Motor neuron (in vitro differentiated cells): ENCODE data around the gene IARS1. TPM values are rescaled to one million over a fixed set of nuclear protein-coding genes. Genes with fewer than 3 reads are reported as not detected.
A peak's percentile ranks its signal among the peaks of the same experiment; 100 is the strongest.

Source experiments
- ATAC-seq, 8 experiments: fragments of 200-7000 bp; cut with Tn5 transposase; replicated peaks in 6 of 8; 2 replicates each; pipeline ENCODE4 v1.8.0; 2021; ENCODE audit warnings: mild to moderate bottlenecking in 8 of 8, moderate library complexity in 8 of 8
- H3K27ac ChIP-seq, 2 donors: fragments of 250-450 bp; sonication (Bioruptor Pico); 2 replicates each; pipeline ENCODE4 v1.9.0; 2021; ENCODE audit warnings: antibody characterized with exemption in 2 of 2, mild to moderate bottlenecking in 2 of 2, moderate library complexity in 1 of 2
- H3K4me1 ChIP-seq, 2 donors: fragments of 250-450 bp; sonication (Bioruptor Pico); replicated peaks in 1 of 2; 2 replicates each; pipeline ENCODE4 v1.6.1; 2021; ENCODE audit warnings: antibody characterized with exemption in 2 of 2, mild to moderate bottlenecking in 2 of 2, moderate library complexity in 1 of 2
- H3K4me3 ChIP-seq, 5 donors: fragments of 250-450 bp; sonication (Bioruptor Pico); 2 replicates each; pipeline ENCODE4 v1.9.0; 2021; ENCODE audit warnings: antibody characterized with exemption in 5 of 5, mild to moderate bottlenecking in 5 of 5, moderate library complexity in 4 of 5
- WGBS, 10 experiments: fragments of 450-650 bp; shearing (Covaris generic); methylation state at CpG; one replicate each; pipeline ENCODE4 v1.0.0; 2022; 5-methylcytosine and 5-hydroxymethylcytosine counted together
- in situ Hi-C, 9 experiments: fragments of 400-800 bp; cut with MboI; loops; one replicate each; pipeline ENCODE4 v1.15.0; 2021; ENCODE audit warnings: low sequenced_read_pairs in 9 of 9, low pct_unique_long_range_greater_than_20kb in 2 of 9; ENCODE audit not compliant: unreplicated experiment in 9 of 9
- total RNA-seq, 8 experiments: library from RNA; unstranded; fragments of 300-600 nt; gene quantifications; 2 replicates each; pipeline versions ENCODE4 v1.2.3 to v1.2.4, GENCODE V29; 2022

IARS1 gene
- total RNA-seq, 8 experiments from 2014 or later, result 127 to 240 (median 200) TPM

GRCh38 chr9:92292338-92293074 lies 991 bp downstream of the IARS1 start:
- WGBS, 10 experiments, result 4 to 50% (median 16%) methylated on average over 1 to 8 of the region's 8 CpGs
- peaks cover 17 to 19% of the 10 kb centered on the region in 2 donors for H3K4me1 ChIP-seq
- H3K4me3 ChIP-seq, result peak overlapping the region; percentile 56 to 92 (median 88)
- peak in 1 of 8 experiments; percentile 22 for ATAC-seq
- in situ Hi-C loops, result loop anchor here in 1 of 9 experiments (25.0 kb wide), 1 partner anchor 345 kb away; no protein-coding TSS in a partner anchor
- H3K27ac ChIP-seq, result peak overlapping the region; percentile 96 to 98

- peak overlapping the region; percentile 56 to 92 (median 88) for H3K4me3 ChIP-seq
- WGBS, 10 experiments, result 77 to 100% (median 93%) methylated on average over 2 of the region's 2 CpGs; no CpG with 5 or more reads in 4 of the 10 experiments
- H3K27ac ChIP-seq, result no peak overlapping the region
- ATAC-seq, result no peak
- peaks cover 17 to 19% of the 10 kb centered on the region in 2 donors for H3K4me1 ChIP-seq
- in situ Hi-C loops, result loop anchor here in 1 of 9 experiments (25.0 kb wide), 1 partner anchor 346 kb away; no protein-coding TSS in a partner anchor
Observed at GRCh38 chr9:92291577-92291976, 1.9 kb downstream of the IARS1 start.

DNA sequence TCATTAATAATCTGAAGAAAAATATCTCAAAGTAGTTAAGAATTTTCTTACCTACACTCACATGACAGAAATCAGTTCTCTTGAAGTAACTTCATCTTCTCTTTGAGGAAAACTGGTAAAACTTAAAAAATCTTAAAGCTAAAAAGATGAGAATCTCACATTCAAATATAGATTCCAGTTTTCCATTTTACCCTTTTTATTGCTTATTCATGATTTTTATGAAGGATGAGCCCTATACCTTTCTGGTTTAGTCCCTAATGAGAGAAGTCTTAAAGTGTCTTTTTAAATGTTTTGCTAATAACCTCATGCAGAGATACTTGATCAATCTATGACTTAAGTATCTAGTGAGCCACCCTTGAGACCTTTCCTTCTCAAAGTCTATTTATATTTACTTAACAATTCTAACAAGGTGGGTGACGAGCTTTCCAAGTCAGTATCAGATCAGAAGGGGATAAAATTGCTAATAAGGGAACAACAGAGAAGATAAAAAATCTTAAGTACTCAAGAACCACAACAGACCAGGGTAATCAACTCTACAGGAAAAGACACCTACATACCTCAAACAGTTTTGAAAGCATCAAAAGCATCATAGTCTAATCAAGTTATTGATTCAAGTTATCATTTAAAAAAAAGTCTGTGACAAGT lies 2.6 kb downstream of the IARS1 start:
- Histone ChIP-seq H3K4me1 (peaks cover 16 to 19% of the 10 kb centered on the region in 2 donors), H3K4me3 (peak overlapping the region in 3 of 5 donors; percentile 56 to 92 (median 88)), H3K27ac (no peak overlapping the region)
- in situ Hi-C loops, result loop anchor here in 1 of 9 experiments (25.0 kb wide), 1 partner anchor 346 kb away; no protein-coding TSS in a partner anchor
- WGBS, 10 experiments, result 33 to 100% (median 87%) methylated on average over 1 of the region's 1 CpG; no CpG with 5 or more reads in 2 of the 10 experiments
- no peak for ATAC-seq

- H3K4me3 ChIP-seq, result no peak overlapping the region
- in situ Hi-C loops, result loop anchor here in 1 of 9 experiments (25.0 kb wide), 1 partner anchor 347 kb away; no protein-coding TSS in a partner anchor
- peaks cover 11 to 12% of the 10 kb centered on the region in 2 donors for H3K4me1 ChIP-seq
- ATAC-seq, result peak in 2 of 8 experiments; percentile 3 to 13
- 88 to 100% (median 99%) methylated on average over 2 to 5 of the region's 5 CpGs for WGBS, 10 experiments
- no peak overlapping the region for H3K27ac ChIP-seq
Observed at GRCh38 chr9:92289708-92290390, 3.6 kb downstream of the IARS1 start.

GRCh38 chr9:92279302-92279701 lies 14.2 kb downstream of the IARS1 start:
- WGBS, 10 experiments, result 88 to 100% (median 100%) methylated on average over 1 of the region's 1 CpG; no CpG with 5 or more reads in 2 of the 10 experiments
- in situ Hi-C loops, result loop anchor here in 1 of 9 experiments (25.0 kb wide), 1 partner anchor 358 kb away; no protein-coding TSS in a partner anchor

DNA sequence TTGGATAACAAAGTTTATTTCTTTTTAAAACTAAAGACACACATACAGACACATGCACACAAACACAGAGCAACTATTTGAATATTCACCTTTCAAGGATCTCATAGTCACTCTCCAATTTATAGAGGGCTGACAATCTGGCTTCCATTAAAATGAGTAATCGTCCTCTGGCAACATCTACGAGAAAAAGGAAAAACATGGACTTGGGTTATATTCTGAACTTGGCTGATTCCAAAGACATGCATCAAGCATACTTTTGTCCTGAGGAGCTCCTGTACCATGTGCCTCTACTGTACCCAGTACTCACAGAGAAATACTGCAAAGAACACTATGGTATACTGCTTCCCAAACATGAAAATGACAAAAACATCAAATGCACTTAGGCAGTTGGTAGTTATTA lies 15.4 kb downstream of the IARS1 start:
- H3K4me3 ChIP-seq, result no peak overlapping the region
- 7 to 94% (median 68%) methylated on average over 2 of the region's 2 CpGs; no CpG with 5 or more reads in 6 of the 10 experiments for WGBS, 10 experiments
- ATAC-seq, result peak in 3 of 8 experiments; percentile 37 to 90 (median 81)
- in situ Hi-C loops, result loop anchor here in 1 of 9 experiments (25.0 kb wide), 1 partner anchor 359 kb away; no protein-coding TSS in a partner anchor
- H3K4me1 ChIP-seq, result no peaks in the 10 kb centered on the region
- no peak overlapping the region for H3K27ac ChIP-seq

More at GRCh38 chr9:92279302-92279701, 14.2 kb downstream of the IARS1 start:
- Histone ChIP-seq H3K27ac (no peak overlapping the region), H3K4me3 (no peak overlapping the region), H3K4me1 (no peaks in the 10 kb centered on the region)
- ATAC-seq, result no peak

GRCh38 chr9:92276331-92277032 lies 17.0 kb downstream of the IARS1 start:
- in situ Hi-C loops, result loop anchor here in 1 of 9 experiments (25.0 kb wide), 1 partner anchor 361 kb away; no protein-coding TSS in a partner anchor
- no peaks in the 10 kb centered on the region for H3K4me1 ChIP-seq
- no peak overlapping the region for H3K4me3 ChIP-seq
- no peak overlapping the region for H3K27ac ChIP-seq
- no peak for ATAC-seq
- WGBS, 10 experiments, result 41 to 90% (median 79%) methylated on average over 3 to 11 of the region's 11 CpGs

GRCh38 chr9:92275541-92275940 lies 18.0 kb downstream of the IARS1 start:
- H3K4me3 ChIP-seq, result no peak overlapping the region
- no peak for ATAC-seq
- WGBS, 10 experiments, result 90 to 100% (median 99%) methylated on average over 1 to 6 of the region's 6 CpGs
- H3K4me1 ChIP-seq, result no peaks in the 10 kb centered on the region
- H3K27ac ChIP-seq, result no peak overlapping the region
- in situ Hi-C loops, result loop anchor here in 1 of 9 experiments (25.0 kb wide), 1 partner anchor 362 kb away; no protein-coding TSS in a partner anchor

GRCh38 chr9:92270511-92270910 lies 23.0 kb downstream of the IARS1 start:
- in situ Hi-C loops, result no loop called here
- H3K4me3 ChIP-seq, result no peak overlapping the region
- no peaks in the 10 kb centered on the region for H3K4me1 ChIP-seq
- no peak for ATAC-seq
- WGBS, 10 experiments, result 80 to 100% (median 97%) methylated on average over 1 to 5 of the region's 5 CpGs; no CpG with 5 or more reads in 2 of the 10 experiments
- H3K27ac ChIP-seq, result no peak overlapping the region

GRCh38 chr9:92266486-92266885 lies 27.0 kb downstream of the IARS1 start:
- Histone ChIP-seq H3K4me3 (no peak overlapping the region), H3K27ac (no peak overlapping the region), H3K4me1 (no peaks in the 10 kb centered on the region)
- in situ Hi-C loops, result no loop called here
- ATAC-seq, result peak in 3 of 8 experiments; percentile 78 to 88 (median 78)
- 29 to 100% (median 60%) methylated on average over 1 to 4 of the region's 4 CpGs; no CpG with 5 or more reads in 3 of the 10 experiments for WGBS, 10 experiments

GRCh38 chr9:92265154-92265553 lies 28.3 kb downstream of the IARS1 start:
- peak in 3 of 8 experiments; percentile 25 to 47 (median 36) for ATAC-seq
- in situ Hi-C loops, result no loop called here
- WGBS, 10 experiments, result 80 to 100% (median 95%) methylated on average over 1 to 3 of the region's 3 CpGs; no CpG with 5 or more reads in 2 of the 10 experiments
- no peaks in the 10 kb centered on the region for H3K4me1 ChIP-seq
- no peak overlapping the region for H3K27ac ChIP-seq
- no peak overlapping the region for H3K4me3 ChIP-seq

DNA sequence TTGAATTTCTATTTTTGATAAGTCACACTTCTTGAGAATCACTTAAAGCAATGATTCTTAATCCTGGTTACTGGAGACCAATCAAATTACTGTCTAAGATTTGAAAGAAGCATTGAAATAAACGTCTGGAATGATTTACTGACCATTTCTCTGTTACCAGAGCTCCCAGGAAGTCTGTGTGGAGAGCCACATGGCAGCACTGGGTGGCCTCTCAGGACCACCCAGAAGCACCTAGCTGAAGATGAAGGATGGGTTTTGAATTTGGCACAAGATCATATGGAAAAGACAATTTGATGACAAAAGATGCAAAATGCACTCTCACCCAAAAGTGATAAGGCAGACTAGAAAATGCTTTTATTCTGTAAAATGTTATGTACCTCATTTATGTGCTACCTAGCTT lies 30.4 kb downstream of the IARS1 start:
- no peak for ATAC-seq
- 0 to 40% (median 24%) methylated on average over 1 of the region's 1 CpG; no CpG with 5 or more reads in 4 of the 10 experiments for WGBS, 10 experiments
- Histone ChIP-seq H3K27ac (no peak overlapping the region), H3K4me3 (no peak overlapping the region), H3K4me1 (no peaks in the 10 kb centered on the region)
- in situ Hi-C loops, result no loop called here
